Astrocyte (in vitro differentiated cells and primary cell): ENCODE results near the gene RMND5B. TPM values are rescaled to one million over a fixed set of nuclear protein-coding genes. Genes with fewer than 3 reads are reported as not detected.
A peak's percentile ranks its signal among the peaks of the same experiment; 100 is the strongest.

Experiments used
- DNase-seq: peaks from one replicate; pipeline ENCODE4 v3.0.0-alpha.2; 2010; ENCODE audit warnings: low read depth
- FAIRE-seq: peaks from 2 replicates; lab custom pipeline; 2011; peaks lifted over from hg19 to GRCh38; lab: Jason Lieb, UNC
- H2AFZ ChIP-seq: 2 replicates; pipeline ENCODE4 v1.6.0; 2012; ENCODE audit warnings: low read depth, low read length, inconsistent platforms
- H3K27ac ChIP-seq: 2 replicates; pipeline ENCODE4 v1.5.1; 2011; ENCODE audit warnings: low read depth, low read length, inconsistent platforms
- H3K27me3 ChIP-seq: 2 replicates; pipeline ENCODE4 v1.6.0; 2011; ENCODE audit warnings: low read length, inconsistent platforms; ENCODE audit not compliant: insufficient read depth
- H3K36me3 ChIP-seq: 2 replicates; pipeline ENCODE4 v1.5.1; 2011; ENCODE audit warnings: low read length, inconsistent platforms; ENCODE audit not compliant: insufficient read depth
- H3K4me1 ChIP-seq: 2 replicates; pipeline ENCODE4 v1.5.1; 2011; ENCODE audit warnings: low read length, inconsistent platforms; ENCODE audit not compliant: insufficient read depth
- H3K4me2 ChIP-seq: 2 replicates; pipeline ENCODE4 v1.6.0; 2012; ENCODE audit warnings: low read length, inconsistent platforms
- H3K4me3 ChIP-seq: 2 replicates; pipeline ENCODE4 v1.5.1; 2011; ENCODE audit warnings: low read depth, mild to moderate bottlenecking, low read length, inconsistent platforms; ENCODE audit not compliant: insufficient read depth
- H3K79me2 ChIP-seq: 2 replicates; pipeline ENCODE4 v1.6.0; 2012; ENCODE audit warnings: mild to moderate bottlenecking, low read length, inconsistent platforms; ENCODE audit not compliant: insufficient read depth
- H3K9ac ChIP-seq: 2 replicates; pipeline ENCODE4 v1.6.0; 2012; ENCODE audit warnings: mild to moderate bottlenecking, low read length, inconsistent platforms
- H3K9me3 ChIP-seq: 2 replicates; pipeline ENCODE4 v1.5.1; 2012; ENCODE audit warnings: low read depth, mild to moderate bottlenecking, low read length, inconsistent platforms; ENCODE audit not compliant: insufficient read depth
- H4K20me1 ChIP-seq: 2 replicates; pipeline ENCODE4 v1.6.0; 2012; ENCODE audit warnings: low read length, inconsistent platforms; ENCODE audit not compliant: insufficient read depth
- H3K27ac Mint-ChIP-seq: one replicate; pipeline ENCODE4 v1.8.0; 2021; ENCODE audit warnings: mild to moderate bottlenecking, mixed read lengths; ENCODE audit not compliant: unreplicated experiment
- H3K27me3 Mint-ChIP-seq: one replicate; pipeline ENCODE4 v1.8.0; 2021; ENCODE audit warnings: low read depth, mixed read lengths; ENCODE audit not compliant: unreplicated experiment
- H3K36me3 Mint-ChIP-seq: one replicate; pipeline ENCODE4 v1.8.0; 2021; ENCODE audit warnings: low read depth, mixed read lengths; ENCODE audit not compliant: unreplicated experiment
- H3K4me1 Mint-ChIP-seq: one replicate; pipeline ENCODE4 v1.8.0; 2021; ENCODE audit warnings: low read depth, mixed read lengths; ENCODE audit not compliant: unreplicated experiment
- H3K4me3 Mint-ChIP-seq: one replicate; pipeline ENCODE4 v1.8.0; 2021; ENCODE audit warnings: mild to moderate bottlenecking, moderate library complexity, mixed read lengths; ENCODE audit not compliant: unreplicated experiment
- H3K9me3 Mint-ChIP-seq: one replicate; pipeline ENCODE4 v1.8.0; 2021; ENCODE audit warnings: mild to moderate bottlenecking, mixed read lengths; ENCODE audit not compliant: unreplicated experiment
- EZH2 ChIP-seq: IDR thresholded peaks from 2 replicates; pipeline ENCODE4 v1.6.1; 2012; ENCODE audit warnings: mild to moderate bottlenecking, low read length, inconsistent platforms; ENCODE audit not compliant: insufficient read depth
- total RNA-seq: library from RNA; stranded (reverse); gene quantifications from 2 replicates; pipeline ENCODE4 v1.2.1, GENCODE V29; 2021
- TF ChIP-seq, protein P1 (sequence below): IDR thresholded peaks from 2 replicates; pipeline ENCODE4 v1.5.1; 2011; ENCODE audit warnings: low read depth, mild to moderate bottlenecking, inconsistent platforms, low read length, moderate library complexity; ENCODE audit not compliant: insufficient read depth

RMND5B gene
- total RNA-seq, 1 donor from 2014 or later = 14.3 TPM

DNA sequence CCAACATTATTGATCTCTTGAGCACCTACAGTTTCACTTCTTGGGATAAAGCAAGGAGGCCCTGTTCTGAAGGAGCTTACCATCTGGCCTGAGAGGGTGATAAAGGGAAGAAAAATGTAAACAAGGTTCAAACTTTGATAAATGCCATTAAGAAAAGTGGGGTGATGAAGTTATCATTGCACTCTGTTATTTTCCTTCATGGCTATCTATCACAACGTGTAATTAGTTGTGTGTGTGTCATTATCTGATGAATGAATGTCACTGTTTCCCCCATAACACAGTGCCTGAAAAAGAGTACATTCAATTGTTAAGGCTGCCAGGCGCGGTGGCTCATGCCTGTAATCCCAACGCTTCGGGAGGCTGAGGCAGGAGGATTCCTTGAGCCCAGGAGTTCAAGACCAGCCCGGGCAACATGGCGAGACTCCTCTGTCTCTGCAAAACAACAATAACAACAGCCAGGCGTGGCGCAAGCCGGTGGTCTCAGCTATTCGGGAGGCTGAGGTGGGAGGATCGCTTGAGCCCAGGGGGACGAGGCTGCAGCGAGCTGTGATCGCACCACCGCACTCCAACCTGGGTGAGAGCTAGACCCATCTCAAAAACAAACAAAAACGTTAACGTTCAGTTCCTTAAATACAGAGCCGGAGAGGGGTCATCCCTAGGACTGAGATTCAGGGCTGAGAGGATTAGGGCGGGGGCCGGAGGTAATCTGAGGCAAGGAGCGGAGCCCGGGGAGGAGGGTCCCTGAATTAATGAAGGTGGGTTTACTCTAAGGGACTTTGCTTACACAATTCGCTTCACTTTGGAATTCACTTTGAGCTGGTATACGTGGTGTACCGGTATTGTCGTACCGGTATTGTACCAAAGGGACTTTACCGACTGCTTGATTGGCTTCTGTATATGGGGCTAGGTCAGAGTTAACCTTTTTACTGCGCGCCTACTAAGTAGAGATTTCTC lies 22.0 kb downstream of the RMND5B start:
- H3K79me2 ChIP-seq = peaks cover 25% of the 10 kb centered on the region
- peaks cover 7% of the 10 kb centered on the region for H3K4me1 Mint-ChIP-seq
- H3K4me3 Mint-ChIP-seq = peak overlapping the region; percentile 94
- no peaks in the 10 kb centered on the region for H3K27me3 Mint-ChIP-seq
- no peaks in the 10 kb centered on the region for H3K9me3 Mint-ChIP-seq
- H3K9me3 ChIP-seq = no peaks in the 10 kb centered on the region
- DNase-seq (no peak), FAIRE-seq (no peak)
- peak overlapping the region; percentile 75 for H2AFZ ChIP-seq
- H3K27ac ChIP-seq = peak overlapping the region; percentile 53
- H3K27ac Mint-ChIP-seq = peak overlapping the region; percentile 69
- H3K4me3 ChIP-seq = peak overlapping the region; percentile 92
- H3K27me3 ChIP-seq = no peaks in the 10 kb centered on the region
- H3K36me3 ChIP-seq = peaks cover 30% of the 10 kb centered on the region
- peaks cover 12% of the 10 kb centered on the region for H3K36me3 Mint-ChIP-seq
- H4K20me1 ChIP-seq = peaks cover 13% of the 10 kb centered on the region
- H3K4me1 ChIP-seq = peaks cover 9% of the 10 kb centered on the region
- H3K4me2 ChIP-seq = peak overlapping the region; percentile 94
- H3K9ac ChIP-seq = peak overlapping the region; percentile 94
- no peak for TF ChIP-seq EZH2
- TF ChIP-seq, protein P1, sequence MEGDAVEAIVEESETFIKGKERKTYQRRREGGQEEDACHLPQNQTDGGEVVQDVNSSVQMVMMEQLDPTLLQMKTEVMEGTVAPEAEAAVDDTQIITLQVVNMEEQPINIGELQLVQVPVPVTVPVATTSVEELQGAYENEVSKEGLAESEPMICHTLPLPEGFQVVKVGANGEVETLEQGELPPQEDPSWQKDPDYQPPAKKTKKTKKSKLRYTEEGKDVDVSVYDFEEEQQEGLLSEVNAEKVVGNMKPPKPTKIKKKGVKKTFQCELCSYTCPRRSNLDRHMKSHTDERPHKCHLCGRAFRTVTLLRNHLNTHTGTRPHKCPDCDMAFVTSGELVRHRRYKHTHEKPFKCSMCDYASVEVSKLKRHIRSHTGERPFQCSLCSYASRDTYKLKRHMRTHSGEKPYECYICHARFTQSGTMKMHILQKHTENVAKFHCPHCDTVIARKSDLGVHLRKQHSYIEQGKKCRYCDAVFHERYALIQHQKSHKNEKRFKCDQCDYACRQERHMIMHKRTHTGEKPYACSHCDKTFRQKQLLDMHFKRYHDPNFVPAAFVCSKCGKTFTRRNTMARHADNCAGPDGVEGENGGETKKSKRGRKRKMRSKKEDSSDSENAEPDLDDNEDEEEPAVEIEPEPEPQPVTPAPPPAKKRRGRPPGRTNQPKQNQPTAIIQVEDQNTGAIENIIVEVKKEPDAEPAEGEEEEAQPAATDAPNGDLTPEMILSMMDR = no peak

GRCh38 chr5:178153530-178154340 lies 22.9 kb downstream of the RMND5B start, which contains the start of gene NHP2:
Gene NHP2 (minus strand): TSS chr5:178153885. CDS start chr5:178153817, 68 bp downstream.
- H3K9ac ChIP-seq = peak within 1 kb of the TSS; percentile 94
- peak; percentile 96 for DNase-seq
- Mint-ChIP-seq H3K4me3 (peak within 1 kb of the TSS; percentile 94), H3K27me3 (no peaks in the 10 kb centered on the region), H3K36me3 (peaks cover 10% of the 10 kb centered on the region), H3K4me1 (peaks cover 7% of the 10 kb centered on the region), H3K9me3 (no peaks in the 10 kb centered on the region), H3K27ac (peak within 1 kb of the TSS; percentile 69)
- peaks cover 3% of the 10 kb centered on the region for H4K20me1 ChIP-seq
- H3K79me2 ChIP-seq = peaks cover 25% of the 10 kb centered on the region
- H3K4me3 ChIP-seq = peak within 1 kb of the TSS; percentile 92
- H3K4me2 ChIP-seq = peak within 1 kb of the TSS; percentile 94
- no peak for TF ChIP-seq EZH2
- TF ChIP-seq, protein P1 = no peak
- H3K27ac ChIP-seq = peak within 1 kb of the TSS; percentile 53
- peak within 1 kb of the TSS; percentile 75 for H2AFZ ChIP-seq
- peaks cover 9% of the 10 kb centered on the region for H3K4me1 ChIP-seq
- no peaks in the 10 kb centered on the region for H3K9me3 ChIP-seq
- H3K36me3 ChIP-seq = peaks cover 20% of the 10 kb centered on the region
- no peaks in the 10 kb centered on the region for H3K27me3 ChIP-seq
- FAIRE-seq = peak; percentile 90
